Bronchial epithelial cell (primary cell): ENCODE measurements around the gene EML4. TPM values are rescaled to one million over a fixed set of nuclear protein-coding genes. Genes with fewer than 3 reads are reported as not detected.

Experiments used
- DNase-seq: peaks from one replicate; pipeline ENCODE4 v3.0.0-alpha.2; 2010; ENCODE audit warnings: low read depth
- FAIRE-seq: peaks from 2 replicates; lab custom pipeline; 2011; peaks lifted over from hg19 to GRCh38; lab: Jason Lieb, UNC
- H3K27me3 ChIP-seq: 2 replicates; pipeline ENCODE4 v1.5.1; 2011; ENCODE audit warnings: low read length; ENCODE audit not compliant: control insufficient read depth, insufficient read depth
- H3K36me3 ChIP-seq: 2 replicates; pipeline ENCODE4 v1.5.1; 2011; ENCODE audit warnings: low read length; ENCODE audit not compliant: control insufficient read depth, insufficient read depth
- H3K4me3 ChIP-seq: 2 replicates; pipeline ENCODE4 v1.5.1; 2011; ENCODE audit warnings: mild to moderate bottlenecking, low read depth, low read length, control low read depth
- total RNA-seq: library from RNA; depleted of rRNA; stranded (reverse); fragments of >200 nt; gene quantifications from 2 replicates; pipeline ENCODE4 v1.2.1, GENCODE V29; 2014
- TF ChIP-seq, protein P1 (sequence below): IDR thresholded peaks from 2 replicates; pipeline ENCODE4 v1.5.1; 2011; ENCODE audit warnings: mild to moderate bottlenecking, moderate library complexity, low read length, control low read depth, inconsistent platforms; ENCODE audit not compliant: insufficient read depth, severe bottlenecking

Gene EML4
- total RNA-seq, 1 donor from 2014 or later = 26.3 TPM

- H3K27me3 ChIP-seq = no peaks in the 10 kb centered on the region
- FAIRE-seq = no peak
- H3K36me3 ChIP-seq = peaks cover 1% of the 10 kb centered on the region
- no peak for DNase-seq
- TF ChIP-seq, protein P1, sequence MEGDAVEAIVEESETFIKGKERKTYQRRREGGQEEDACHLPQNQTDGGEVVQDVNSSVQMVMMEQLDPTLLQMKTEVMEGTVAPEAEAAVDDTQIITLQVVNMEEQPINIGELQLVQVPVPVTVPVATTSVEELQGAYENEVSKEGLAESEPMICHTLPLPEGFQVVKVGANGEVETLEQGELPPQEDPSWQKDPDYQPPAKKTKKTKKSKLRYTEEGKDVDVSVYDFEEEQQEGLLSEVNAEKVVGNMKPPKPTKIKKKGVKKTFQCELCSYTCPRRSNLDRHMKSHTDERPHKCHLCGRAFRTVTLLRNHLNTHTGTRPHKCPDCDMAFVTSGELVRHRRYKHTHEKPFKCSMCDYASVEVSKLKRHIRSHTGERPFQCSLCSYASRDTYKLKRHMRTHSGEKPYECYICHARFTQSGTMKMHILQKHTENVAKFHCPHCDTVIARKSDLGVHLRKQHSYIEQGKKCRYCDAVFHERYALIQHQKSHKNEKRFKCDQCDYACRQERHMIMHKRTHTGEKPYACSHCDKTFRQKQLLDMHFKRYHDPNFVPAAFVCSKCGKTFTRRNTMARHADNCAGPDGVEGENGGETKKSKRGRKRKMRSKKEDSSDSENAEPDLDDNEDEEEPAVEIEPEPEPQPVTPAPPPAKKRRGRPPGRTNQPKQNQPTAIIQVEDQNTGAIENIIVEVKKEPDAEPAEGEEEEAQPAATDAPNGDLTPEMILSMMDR = no peak
- H3K4me3 ChIP-seq = no peak overlapping the region
Measured at GRCh38 chr2:42289222-42289621, 120.1 kb downstream of the EML4 start.

GRCh38 chr2:42290005-42290404, 120.9 kb downstream of the EML4 start:
- TF ChIP-seq, protein P1 = no peak
- no peak for FAIRE-seq
- Histone ChIP-seq H3K27me3 (no peaks in the 10 kb centered on the region), H3K36me3 (peaks cover 1% of the 10 kb centered on the region), H3K4me3 (no peak overlapping the region)
- DNase-seq = no peak

DNA sequence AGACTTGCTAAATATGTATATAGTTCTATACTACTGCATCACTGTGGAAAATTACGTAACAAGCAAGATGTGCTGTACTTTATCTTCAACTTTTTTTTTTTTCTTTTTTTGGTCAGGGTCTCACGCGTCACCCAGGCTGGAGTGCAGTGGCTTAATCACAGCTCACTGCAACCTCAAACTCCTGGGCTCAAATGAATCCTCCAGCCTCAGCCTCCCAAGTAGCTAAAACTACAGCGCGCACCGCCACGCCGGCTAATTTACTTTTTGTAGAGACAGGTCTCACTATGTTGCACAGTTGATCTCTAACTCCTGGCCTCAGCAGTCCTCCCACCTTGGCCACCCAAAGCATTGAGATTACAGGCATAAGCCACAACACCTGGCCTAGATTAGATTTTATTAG, 123.9 kb downstream of the EML4 start:
- TF ChIP-seq, protein P1 = no peak
- no peaks in the 10 kb centered on the region for H3K27me3 ChIP-seq
- FAIRE-seq (no peak), DNase-seq (no peak)
- H3K4me3 ChIP-seq = no peak overlapping the region
- H3K36me3 ChIP-seq = peaks cover 1% of the 10 kb centered on the region

DNA sequence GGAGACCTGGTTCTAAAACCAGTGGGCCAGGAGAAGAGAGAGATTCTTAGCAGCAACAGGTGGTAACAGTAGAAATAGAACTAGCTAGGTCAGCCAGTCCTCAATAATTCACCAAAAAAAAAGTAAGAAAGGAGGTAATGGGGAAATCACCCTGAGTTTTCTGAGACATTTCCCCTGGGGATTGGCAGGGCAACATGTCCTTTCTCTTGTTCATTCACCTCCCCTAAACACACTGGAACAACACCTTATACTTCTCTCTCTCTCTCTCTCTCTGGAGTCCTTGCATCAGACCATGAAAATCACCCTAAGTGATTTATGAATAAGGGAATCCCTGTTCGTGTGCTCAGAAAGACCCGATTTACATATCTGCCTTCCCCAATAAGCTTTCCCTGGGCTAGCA, 127.1 kb downstream of the EML4 start:
- Histone ChIP-seq H3K4me3 (no peak overlapping the region), H3K36me3 (peaks cover 1% of the 10 kb centered on the region), H3K27me3 (no peaks in the 10 kb centered on the region)
- no peak for FAIRE-seq
- TF ChIP-seq, protein P1 = no peak
- DNase-seq = no peak

DNA sequence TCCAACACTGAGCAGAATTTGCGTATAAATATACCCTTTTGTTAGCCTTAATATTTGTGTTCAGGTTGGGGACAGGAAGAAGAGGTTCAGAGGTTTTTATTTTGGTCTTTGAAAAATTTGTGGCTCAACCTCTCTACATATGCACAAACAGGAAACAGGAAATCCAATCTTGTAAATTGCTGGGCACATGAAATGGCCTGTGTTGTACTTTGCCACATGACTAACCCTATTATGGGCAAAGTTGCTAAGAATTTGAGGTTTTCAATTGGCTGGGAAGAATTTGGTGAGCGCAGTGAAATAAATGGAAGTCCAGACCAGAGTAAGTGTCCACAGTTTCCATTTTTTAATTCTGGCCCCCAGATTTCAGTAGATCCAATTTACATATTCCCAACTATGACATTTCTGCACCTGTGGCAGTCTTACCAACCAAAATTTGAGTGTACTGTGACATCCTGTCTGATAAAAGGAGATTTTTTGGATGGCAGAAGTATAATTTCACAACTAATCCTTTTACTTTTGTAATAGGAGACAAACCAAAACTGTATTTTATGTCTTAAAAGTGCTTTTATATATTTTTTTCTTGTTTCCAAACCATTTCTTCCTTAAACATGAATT, 128.3 kb downstream of the EML4 start:
- Histone ChIP-seq H3K27me3 (no peaks in the 10 kb centered on the region), H3K4me3 (no peak overlapping the region), H3K36me3 (peaks cover 1% of the 10 kb centered on the region)
- DNase-seq (no peak), FAIRE-seq (no peak)
- TF ChIP-seq, protein P1 = no peak

DNA sequence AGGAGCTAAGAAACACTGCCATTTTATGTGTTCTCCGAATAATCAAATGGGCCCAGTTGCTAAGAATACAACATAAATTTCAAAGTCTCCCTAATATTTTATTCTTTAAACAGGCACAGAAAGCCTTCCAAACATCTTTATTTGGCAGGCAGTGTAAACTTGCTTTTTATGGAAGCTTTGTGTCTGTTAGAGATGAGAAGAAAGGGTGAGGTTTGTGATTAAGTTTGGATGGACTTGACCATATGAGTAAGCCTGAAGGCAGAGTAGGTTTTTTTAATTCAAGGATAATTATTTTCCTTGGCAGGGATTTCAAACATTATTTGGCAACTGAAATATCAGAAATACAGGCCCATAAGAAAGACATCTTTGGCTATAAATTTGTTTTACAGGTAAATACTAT, 129.0 kb downstream of the EML4 start:
- TF ChIP-seq, protein P1 = no peak
- DNase-seq (no peak), FAIRE-seq (no peak)
- Histone ChIP-seq H3K4me3 (no peak overlapping the region), H3K27me3 (no peaks in the 10 kb centered on the region), H3K36me3 (peaks cover under 1% of the 10 kb centered on the region)
